ENCODE results near the gene SCAPER. TPM values are rescaled to one million over a fixed set of nuclear protein-coding genes. Genes with fewer than 3 reads are reported as not detected.

SCAPER gene
- total and polyA plus RNA-seq, 2 donors (not counting 1 experiment from before 2014, with no cell fraction given): 8.3 to 61.6 TPM

GRCh38 chr15:76931397-76932134, 26.4 kb upstream of the SCAPER start, which contains the start of gene RCN2:
TSS of gene RCN2 (plus strand) at chr15:76931749. CDS start at chr15:76931842, 93 bp downstream.
- Mint-ChIP-seq H3K4me3 (peak within 1 kb of the TSS; percentile 90), H3K27me3 (no peaks in the 10 kb centered on the region), H3K4me1 (peaks cover 35% of the 10 kb centered on the region), H3K27ac (peak within 1 kb of the TSS; percentile 96), H3K9me3 (ENCODE audit: insufficient read depth) (no peaks in the 10 kb centered on the region)
- no peak for TF ChIP-seq CTCF (IDR thresholded peaks at IDR 0.05)
- TF ChIP-seq EZH2 (IDR thresholded peaks at IDR 0.05; ENCODE audit: borderline replicate concordance, insufficient read depth, low read depth, low read length, poor library complexity, severe bottlenecking): no peak
- Histone ChIP-seq H3K9ac (ENCODE audit: low read length) (peak within 1 kb of the TSS; percentile 81), H3K9me3 (ENCODE audit: control extremely low read depth in 1 of 3, control insufficient read depth in 2 of 3, insufficient read depth in 1 of 3, low read length in 2 of 3) (no peaks in the 10 kb centered on the region), H3K36me3 (replicated peaks in 1 of 2; ENCODE audit: control extremely low read depth in 1 of 2, control insufficient read depth in 1 of 2, extremely low read depth in 1 of 2, insufficient read depth in 2 of 2, low read length in 1 of 2) (peaks cover 0 to 14% of the 10 kb centered on the region in 2 experiments), H3K4me2 (replicated peaks; ENCODE audit: low read depth, low read length, poor library complexity, severe bottlenecking) (peak within 1 kb of the TSS; percentile 85), H3K4me1 (ENCODE audit: control insufficient read depth in 2 of 2, insufficient read depth in 2 of 2, low read length in 2 of 2) (peaks cover 26 to 40% of the 10 kb centered on the region in 2 donors), H3K4me3 (ENCODE audit: control extremely low read depth in 1 of 5, extremely low read depth in 1 of 5, insufficient read depth in 1 of 5, low read depth in 2 of 5, low read length in 4 of 5) (peak within 1 kb of the TSS; percentile 54 to 84 (median 61)), H2AFZ (ENCODE audit: insufficient read depth, low read depth, low read length, poor library complexity, severe bottlenecking) (peak within 1 kb of the TSS; percentile 87), H3K79me2 (ENCODE audit: control insufficient read depth, insufficient read depth, low read length) (peaks cover 24% of the 10 kb centered on the region), H3K27me3 (replicated peaks in 1 of 4; ENCODE audit: control extremely low read depth in 1 of 4, control insufficient read depth in 3 of 4, insufficient read depth in 4 of 4, low read length in 3 of 4) (no peaks in the 10 kb centered on the region), H4K20me1 (ENCODE audit: control insufficient read depth, insufficient read depth, low read length, poor library complexity, severe bottlenecking) (no peaks in the 10 kb centered on the region), H3K27ac (ENCODE audit: low read length in 2 of 2) (peak within 1 kb of the TSS; percentile 71 to 80)
- ATAC-seq (ENCODE audit: low read depth): peak; percentile 97
- intact Hi-C loops (cut with micrococcal nuclease): loop anchor here (1.0 to 5.0 kb wide), 5 partner anchors 26 to 489 kb away; partner anchors contain the start of genes HMG20A, PEAK1, PSTPIP1 and SCAPER
- DNase-seq: peak; percentile 95
- CTCF ChIA-PET: interaction anchor here (0.7 to 1.2 kb wide), 4 partner anchors 24 to 612 kb away, joined by 3 to 4 read pairs (median 3); no protein-coding TSS in a partner anchor
- POLR2A ChIA-PET: interaction anchor here (0.6 to 1.1 kb wide), 3 partner anchors 10 to 63 kb away, joined by 4 to 5 read pairs (median 5); partner anchors contain the start of gene PSTPIP1
- WGBS (ENCODE audit: insufficient coverage): under 1% methylated on average over 96 of the region's 96 CpGs
